ENCODE measurements around the gene PGP. TPM values are rescaled to one million over a fixed set of nuclear protein-coding genes. Genes with fewer than 3 reads are reported as not detected.
A peak's percentile ranks its signal among the peaks of the same experiment; 100 is the strongest.

Gene PGP
- total and polyA plus RNA-seq, 10 of the 15 experiments (the other 5 are each of a cell fraction or from before 2014, with no cell fraction given): 0.42 to 28.0 (median 12.1) TPM

- Histone ChIP-seq H2AFZ (ENCODE audit: control insufficient read depth, low read depth, low read length) (no peak overlapping the region), H3K9ac (ENCODE audit: control insufficient read depth, insufficient read depth, low read length) (peak overlapping the region; percentile 78), H3K36me3 (ENCODE audit: control insufficient read depth in 2 of 2, insufficient read depth in 2 of 2, low read length in 1 of 2) (peaks cover 8 to 19% of the 10 kb centered on the region in 2 experiments; a peak in 3 of 4 replicates), H3K27me3 (replicated peaks in 1 of 2; ENCODE audit: control insufficient read depth in 2 of 2, insufficient read depth in 2 of 2, low read length in 1 of 2) (no peaks in the 10 kb centered on the region), H4K20me1 (ENCODE audit: control insufficient read depth, insufficient read depth) (no peaks in the 10 kb centered on the region), H3K9me3 (replicated peaks; ENCODE audit: control insufficient read depth, insufficient read depth, low read length) (no peaks in the 10 kb centered on the region), H3K79me2 (ENCODE audit: control insufficient read depth, insufficient read depth, low read length) (peaks cover 20% of the 10 kb centered on the region), H3K4me1 (ENCODE audit: control insufficient read depth, insufficient read depth, low read length) (peaks cover 6% of the 10 kb centered on the region; the same call in 1 of the 2 replicates), H3K4me3 (peak overlapping the region; percentile 93), H3K27ac (ENCODE audit: control insufficient read depth, insufficient read depth) (peak overlapping the region; percentile 96; the same call in 1 of the 2 replicates), H3K4me2 (ENCODE audit: control insufficient read depth, insufficient read depth) (peak overlapping the region; percentile 89)
- ChIA-PET RAD21 (ENCODE audit: unreplicated experiment) (interaction anchor here (1.5 kb wide), 1 partner anchor 8 kb away, joined by 3 read pairs; the partner anchor contains the start of gene PGP), CTCF (interaction anchor here (0.6 kb wide), 1 partner anchor 121 kb away, joined by 3 read pairs; no protein-coding TSS in a partner anchor), SMC1A (ENCODE audit: uncharacterized antibody, unreplicated experiment) (no interaction called here), POLR2A (interaction anchor here (0.5 to 1.5 kb wide), 5 partner anchors 8 to 282 kb away, joined by 3 to 9 read pairs (median 4); partner anchors contain the start of genes ECI1, PGP and TRAF7)
- in situ Hi-C loops (cut with MboI) (no loop called here), intact Hi-C loops (cut with micrococcal nuclease; ENCODE audit: unreplicated experiment) (loop anchor here (5.0 kb wide), 1 partner anchor 46 kb away; the partner anchor contains the start of gene ECI1)
- DNase-seq (ENCODE audit: low read depth, low spot score) (no peak), FAIRE-seq (no peak), ATAC-seq (no peak)
- 54% methylated on average over 18 of the region's 18 CpGs for WGBS (ENCODE audit: insufficient coverage, insufficient replicate concordance, low lambda C conversion rate, missing lambda C conversion rate)
- TF ChIP-seq MTA3 (IDR thresholded peaks at IDR 0.05; ENCODE audit: borderline replicate concordance, low read length) (no peak; the same call in 1 of the 2 replicates), ZNF207 (IDR thresholded peaks at IDR 0.05; ENCODE audit: borderline replicate concordance) (no peak)
- BruUV-seq (replicated peaks): no TSS peak
Measured at GRCh38 chr16:2206420-2206779, 8.2 kb downstream of the PGP start.

DNA sequence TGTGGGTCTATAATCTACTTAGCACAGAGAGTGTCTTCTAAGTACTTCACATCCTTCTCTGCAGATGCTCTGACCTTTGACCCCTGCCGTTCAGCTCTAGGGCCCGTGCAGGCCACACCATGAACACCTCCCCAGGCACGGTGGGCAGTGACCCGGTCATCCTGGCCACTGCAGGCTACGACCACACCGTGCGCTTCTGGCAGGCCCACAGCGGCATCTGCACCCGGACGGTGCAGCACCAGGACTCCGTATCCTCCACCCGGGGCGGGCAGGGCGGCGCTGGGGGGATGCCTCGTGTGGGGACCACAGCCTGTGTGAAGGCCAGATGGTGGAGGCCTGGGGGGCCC lies 8.7 kb downstream of the PGP start:
- in situ Hi-C loops (cut with MboI) (no loop called here), intact Hi-C loops (cut with micrococcal nuclease; ENCODE audit: unreplicated experiment) (loop anchor here (5.0 kb wide), 1 partner anchor 46 kb away; the partner anchor contains the start of gene ECI1)
- BruUV-seq (replicated peaks): TSS peak; percentile 70
- H3K79me2 ChIP-seq (ENCODE audit: control insufficient read depth, insufficient read depth, low read length): peaks cover 20% of the 10 kb centered on the region
- peak overlapping the region; percentile 96 for H3K27ac ChIP-seq (ENCODE audit: control insufficient read depth, insufficient read depth)
- H3K9ac ChIP-seq (ENCODE audit: control insufficient read depth, insufficient read depth, low read length): peak overlapping the region; percentile 78
- H3K4me1 ChIP-seq (ENCODE audit: control insufficient read depth, insufficient read depth, low read length): peaks cover 6% of the 10 kb centered on the region; the same call in 1 of the 2 replicates
- H2AFZ ChIP-seq (ENCODE audit: control insufficient read depth, low read depth, low read length): peak overlapping the region; percentile 87
- H3K4me2 ChIP-seq (ENCODE audit: control insufficient read depth, insufficient read depth): peak overlapping the region; percentile 89
- CTCF ChIA-PET: interaction anchor here (1.3 kb wide), 1 partner anchor 9 kb away, joined by 6 read pairs; the partner anchor contains the start of gene PGP
- ATAC-seq (peak; percentile 52), DNase-seq (ENCODE audit: low read depth, low spot score) (no peak), FAIRE-seq (no peak)
- WGBS (ENCODE audit: insufficient coverage, insufficient replicate concordance, low lambda C conversion rate, missing lambda C conversion rate): 2% methylated on average over 16 of the region's 16 CpGs
- H3K36me3 ChIP-seq (ENCODE audit: control insufficient read depth in 2 of 2, insufficient read depth in 2 of 2, low read length in 1 of 2): peaks cover 8 to 19% of the 10 kb centered on the region in 2 experiments; a peak in 3 of 4 replicates
- H3K9me3 ChIP-seq (replicated peaks; ENCODE audit: control insufficient read depth, insufficient read depth, low read length): no peaks in the 10 kb centered on the region
- H3K27me3 ChIP-seq (replicated peaks in 1 of 2; ENCODE audit: control insufficient read depth in 2 of 2, insufficient read depth in 2 of 2, low read length in 1 of 2): no peaks in the 10 kb centered on the region
- POLR2A ChIA-PET: interaction anchor here (0.9 to 1.5 kb wide), 3 partner anchors 9 to 46 kb away, joined by 4 to 5 read pairs (median 4); partner anchors contain the start of genes ECI1 and PGP
- RAD21 ChIA-PET (ENCODE audit: unreplicated experiment): interaction anchor here (1.5 kb wide), 1 partner anchor 9 kb away, joined by 3 read pairs; the partner anchor contains the start of gene PGP
- H4K20me1 ChIP-seq (ENCODE audit: control insufficient read depth, insufficient read depth): no peaks in the 10 kb centered on the region
- SMC1A ChIA-PET (ENCODE audit: uncharacterized antibody, unreplicated experiment): no interaction called here
- peak overlapping the region; percentile 93 for H3K4me3 ChIP-seq
- TF ChIP-seq ZNF274 (IDR thresholded peaks at IDR 0.05; ENCODE audit: insufficient read depth, insufficient read length) (no peak), CREB1 (IDR thresholded peaks at IDR 0.05; ENCODE audit: low read depth) (no peak), NR2C2 (IDR thresholded peaks at IDR 0.05; ENCODE audit: borderline replicate concordance, control insufficient read depth, insufficient read length, low read depth) (peak; percentile 65), MAX (IDR thresholded peaks at IDR 0.05; ENCODE audit: low read depth, low read length) (no peak), IRF3 (IDR thresholded peaks at IDR 0.05) (no peak), NR2F1 (conservative IDR thresholded peaks at IDR 0.05) (peak; percentile 97), MTA2 (IDR thresholded peaks at IDR 0.05; ENCODE audit: low read depth) (0 out of 2 replicates have a peak, but pooled peaks have one; percentile 19), SRF (IDR thresholded peaks at IDR 0.05; ENCODE audit: low read depth in 2 of 2, low read length in 2 of 2) (no peak), MXI1 (IDR thresholded peaks at IDR 0.05; ENCODE audit: low read depth, low read length) (0 out of 2 replicates have a peak, but pooled peaks have one; percentile 12), TARDBP (IDR thresholded peaks at IDR 0.05; ENCODE audit: borderline replicate concordance) (no peak), RAD21 (IDR thresholded peaks at IDR 0.05; ENCODE audit: insufficient read depth, low read depth, low read length) (no peak), NR2C1 (IDR thresholded peaks at IDR 0.05) (peak; percentile 90), HDAC2 (IDR thresholded peaks at IDR 0.05) (no peak), MLLT1 (IDR thresholded peaks at IDR 0.05) (no peak)
